IMR-90 (cell line): ENCODE data around the gene PPP1R37. TPM values are rescaled to one million over a fixed set of nuclear protein-coding genes. Genes with fewer than 3 reads are reported as not detected.
A peak's percentile ranks its signal among the peaks of the same experiment; 100 is the strongest.

Experiments
- ATAC-seq: fragments of 200-7000 bp; cut with Tn5 transposase; 2 replicates; pipeline ENCODE4 v1.9.1; 2020; ENCODE audit warnings: low read depth, mild to moderate bottlenecking, moderate library complexity
- BruUV-seq: library from RNA; stranded (reverse); fragments of 400-500 nt; replicated peaks from 2 replicates; lab custom pipeline; 2021; lab: Mats Ljungman, UMichigan
- CTCF ChIA-PET: fragments of 300-600 bp; formaldehyde crosslinking; extraction: SDS; loops from one replicate; lab custom pipeline; 2021; ENCODE audit warnings: antibody characterized with exemption; lab: Yijun Ruan, JAX
- POLR2A ChIA-PET: fragments of 300-600 bp; sonication (Branson Sonifier 250); formaldehyde crosslinking; loops from one replicate; lab custom pipeline; 2022; ENCODE audit warnings: antibody characterized with exemption; ENCODE audit not compliant: unreplicated experiment; lab: Charles Lee
- DNase-seq: peaks from one replicate; pipeline ENCODE4 v3.0.0; 2013
- H2AFZ ChIP-seq: replicated peaks from 2 replicates; pipeline ENCODE3; 2013; ENCODE audit warnings: low read length, mild to moderate bottlenecking; ENCODE audit not compliant: poor library complexity
- H2AK5ac ChIP-seq: 2 replicates; pipeline ENCODE4 v1.6.1; 2013; ENCODE audit warnings: low read depth, low read length, inconsistent platforms
- H2AK9ac ChIP-seq: replicated peaks from 2 replicates; pipeline ENCODE3; 2013; ENCODE audit warnings: mild to moderate bottlenecking, low read depth, low read length, moderate library complexity; ENCODE audit not compliant: poor library complexity
- H2BK120ac ChIP-seq: 2 replicates; pipeline ENCODE4 v1.6.1; 2013; ENCODE audit warnings: low read depth, low read length, inconsistent platforms
- H2BK15ac ChIP-seq: 3 replicates; pipeline ENCODE4 v1.6.1; 2013; ENCODE audit warnings: low read depth, low read length, inconsistent platforms
- H2BK20ac ChIP-seq: 2 replicates; pipeline ENCODE4 v1.6.1; 2013; ENCODE audit warnings: low read depth, mild to moderate bottlenecking, inconsistent platforms, low read length, moderate library complexity
- H2BK5ac ChIP-seq: 2 replicates; pipeline ENCODE4 v1.6.1; 2013; ENCODE audit warnings: mild to moderate bottlenecking, low read depth, low read length, inconsistent platforms; ENCODE audit not compliant: poor library complexity, severe bottlenecking
- H3K14ac ChIP-seq: replicated peaks from 2 replicates; pipeline ENCODE4 v1.6.1; 2013; ENCODE audit warnings: low read depth, low read length, inconsistent platforms
- H3K18ac ChIP-seq: 2 replicates; pipeline ENCODE4 v1.6.1; 2013; ENCODE audit warnings: low read depth, low read length, control low read depth
- H3K23ac ChIP-seq: 2 replicates; pipeline ENCODE4 v1.6.1; 2013; ENCODE audit warnings: low read depth, low read length, inconsistent platforms
- H3K27ac ChIP-seq: 2 replicates; pipeline ENCODE4 v1.5.1; 2013; ENCODE audit warnings: mild to moderate bottlenecking, control low read depth, low read length; ENCODE audit not compliant: insufficient read depth
- H3K27me3 ChIP-seq: 2 replicates; pipeline ENCODE4 v1.6.1; 2013; ENCODE audit warnings: low read length; ENCODE audit not compliant: control insufficient read depth, insufficient read depth
- H3K36me3 ChIP-seq: 2 replicates; pipeline ENCODE4 v1.6.1; 2013; ENCODE audit warnings: low read length, mixed read lengths; ENCODE audit not compliant: control insufficient read depth, insufficient read depth
- H3K4ac ChIP-seq: 2 replicates; pipeline ENCODE4 v1.6.1; 2013; ENCODE audit warnings: low read depth, low read length, inconsistent platforms
- H3K4me1 ChIP-seq: 2 replicates; pipeline ENCODE4 v1.6.1; 2013; ENCODE audit warnings: low read length, mixed read lengths; ENCODE audit not compliant: control insufficient read depth, insufficient read depth
- H3K4me2 ChIP-seq: 2 replicates; pipeline ENCODE4 v1.6.1; 2013; ENCODE audit warnings: low read depth, mild to moderate bottlenecking, control low read depth, low read length, moderate library complexity
- H3K4me3 ChIP-seq: 2 replicates; pipeline ENCODE4 v1.5.1; 2013; ENCODE audit warnings: low read depth, mild to moderate bottlenecking, control low read depth, low read length, moderate library complexity; ENCODE audit not compliant: insufficient read depth
- H3K56ac ChIP-seq: 2 replicates; pipeline ENCODE4 v1.6.1; 2013; ENCODE audit warnings: low read length, inconsistent platforms; ENCODE audit not compliant: insufficient read depth; ENCODE audit errors: extremely low read depth
- H3K79me1 ChIP-seq, 2 experiments: 2 replicates each; pipeline ENCODE4 v1.6.1; 2013; ENCODE audit warnings: low read length in 2 of 2, inconsistent platforms in 1 of 2, low read depth in 1 of 2
- H3K9ac ChIP-seq: 2 replicates; pipeline ENCODE4 v1.6.1; 2013; ENCODE audit warnings: low read depth, low read length, control low read depth
- H3K9me1 ChIP-seq: 2 replicates; pipeline ENCODE4 v1.6.1; 2013; ENCODE audit warnings: low read length, inconsistent platforms; ENCODE audit not compliant: insufficient read depth
- H3K9me3 ChIP-seq: 2 replicates; pipeline ENCODE4 v1.6.1; 2013; ENCODE audit warnings: low read length; ENCODE audit not compliant: control insufficient read depth, insufficient read depth
- H4K20me1 ChIP-seq: 2 replicates; pipeline ENCODE4 v1.6.1; 2013; ENCODE audit warnings: low read length, inconsistent platforms; ENCODE audit not compliant: insufficient read depth
- H4K5ac ChIP-seq: 2 replicates; pipeline ENCODE4 v1.6.1; 2013; ENCODE audit warnings: mild to moderate bottlenecking, low read depth, low read length, control low read depth
- H4K8ac ChIP-seq, 2 experiments: 2 replicates each; pipeline ENCODE4 v1.6.1; 2013; ENCODE audit warnings: low read depth in 2 of 2, low read length in 2 of 2, control low read depth in 1 of 2, inconsistent platforms in 1 of 2
- H4K91ac ChIP-seq: 2 replicates; pipeline ENCODE4 v1.6.1; 2013; ENCODE audit warnings: low read depth, low read length, inconsistent platforms; ENCODE audit not compliant: insufficient read depth
- BHLHE40 ChIP-seq: fragments of 150-350 bp; IDR thresholded peaks from 2 replicates; pipeline ENCODE4 v1.6.1; 2016; ENCODE audit warnings: mild to moderate bottlenecking, low read depth, low read length
- CEBPB ChIP-seq: IDR thresholded peaks from 2 replicates; pipeline ENCODE4 v1.6.1; 2012; ENCODE audit warnings: low read depth, low read length, improper control_type of control experiment
- CHD1 ChIP-seq: IDR thresholded peaks from 2 replicates; pipeline ENCODE4 v1.6.1; 2012; ENCODE audit warnings: low read depth, low read length, improper control_type of control experiment
- FOS ChIP-seq: fragments of 150-350 bp; IDR thresholded peaks from 2 replicates; pipeline ENCODE4 v1.6.1; 2016; ENCODE audit warnings: low read depth, low read length
- MAFK ChIP-seq: IDR thresholded peaks from 2 replicates; pipeline ENCODE4 v1.6.1; 2012; ENCODE audit warnings: low read depth, low read length, improper control_type of control experiment
- MAZ ChIP-seq: IDR thresholded peaks from 2 replicates; pipeline ENCODE4 v1.6.1; 2012; ENCODE audit warnings: low read depth, mild to moderate bottlenecking, low read length, improper control_type of control experiment, moderate library complexity, borderline replicate concordance
- MXI1 ChIP-seq: IDR thresholded peaks from 2 replicates; pipeline ENCODE4 v1.6.1; 2012; ENCODE audit warnings: low read depth, mild to moderate bottlenecking, low read length, moderate library complexity, borderline replicate concordance
- NFE2L2 ChIP-seq: fragments of 150-350 bp; IDR thresholded peaks from 2 replicates; pipeline ENCODE4 v1.6.1; 2016; ENCODE audit warnings: low read depth, mild to moderate bottlenecking, low read length
- POLR2A ChIP-seq: IDR thresholded peaks from 2 replicates; pipeline ENCODE4 v1.6.1; 2012; ENCODE audit warnings: mild to moderate bottlenecking, low read depth, low read length
- RAD21 ChIP-seq: IDR thresholded peaks from 2 replicates; pipeline ENCODE4 v1.6.1; 2012; ENCODE audit warnings: low read length, improper control_type of control experiment
- RCOR1 ChIP-seq: IDR thresholded peaks from 2 replicates; pipeline ENCODE4 v1.6.1; 2012; ENCODE audit warnings: mild to moderate bottlenecking, low read length, improper control_type of control experiment; ENCODE audit not compliant: insufficient replicate concordance
- RFX5 ChIP-seq: IDR thresholded peaks from 2 replicates; pipeline ENCODE4 v1.8.0; 2012; ENCODE audit warnings: low read depth, mild to moderate bottlenecking, low read length, moderate library complexity
- SMC3 ChIP-seq: fragments of 150-350 bp; IDR thresholded peaks from 2 replicates; pipeline ENCODE4 v1.6.1; 2016; ENCODE audit warnings: low read depth, mild to moderate bottlenecking, antibody characterized with exemption, low read length, moderate library complexity
- WGBS, 2 experiments: methylation state at CpG; one replicate each; pipeline versions ENCODE4 v1.1.5 to v1.1.7; 2013; ENCODE audit warnings: missing lambda C conversion rate in 2 of 2; ENCODE audit not compliant: insufficient read length in 1 of 2; ENCODE audit errors: extremely low coverage in 2 of 2; 5-methylcytosine and 5-hydroxymethylcytosine counted together
- dilution Hi-C: fragments of 300-500 bp; cut with HindIII; formaldehyde crosslinking; loops from one replicate; pipeline ENCODE4 v1.14.3; 2018; ENCODE audit warnings: low sequenced_read_pairs; ENCODE audit not compliant: unreplicated experiment
- in situ Hi-C: fragments of 300-500 bp; cut with MboI; formaldehyde crosslinking; loops from 3 replicates; pipeline ENCODE4 v1.14.3; 2019; ENCODE audit warnings: low sequenced_read_pairs, inconsistent platforms, mixed read lengths
- intact Hi-C: fragments of 100-400 bp; cut with micrococcal nuclease; formaldehyde crosslinking; loops from 2 replicates; pipeline ENCODE4 v1.10.0; 2022
- polyA plus RNA-seq, 3 experiments: library from polyadenylated mRNA; depleted of rRNA; stranded (reverse); fragments of >200 nt; gene quantifications; 2 replicates each; pipeline ENCODE4 v1.2.3, GENCODE V29; 2012; ENCODE audit warnings: low replicate concordance in 1 of 3
- total RNA-seq: library from RNA; depleted of rRNA; stranded (reverse); fragments of >200 nt; gene quantifications from 2 replicates; pipeline ENCODE4 v1.2.3, GENCODE V29; 2012
- TF ChIP-seq, protein P1 (sequence below): fragments of 150-350 bp; IDR thresholded peaks from 2 replicates; pipeline ENCODE4 v1.6.1; 2017; ENCODE audit warnings: mild to moderate bottlenecking, antibody characterized with exemption, low read length, low read depth
- TF ChIP-seq, protein P2 (sequence below): fragments of 150-350 bp; IDR thresholded peaks from 2 replicates; pipeline ENCODE4 v1.6.1; 2016; ENCODE audit warnings: low read depth, mild to moderate bottlenecking, low read length, moderate library complexity, borderline replicate concordance
- TF ChIP-seq, protein P3 (sequence below): conservative IDR thresholded peaks from 2 replicates; pipeline ENCODE4 v1.5.1; 2012; ENCODE audit warnings: mild to moderate bottlenecking, low read depth, low read length, improper control_type of control experiment

Gene PPP1R37
- total and polyA plus RNA-seq, 2 of the 4 experiments (the other 2 are of a cell fraction): 13.1 to 18.5 TPM

DNA sequence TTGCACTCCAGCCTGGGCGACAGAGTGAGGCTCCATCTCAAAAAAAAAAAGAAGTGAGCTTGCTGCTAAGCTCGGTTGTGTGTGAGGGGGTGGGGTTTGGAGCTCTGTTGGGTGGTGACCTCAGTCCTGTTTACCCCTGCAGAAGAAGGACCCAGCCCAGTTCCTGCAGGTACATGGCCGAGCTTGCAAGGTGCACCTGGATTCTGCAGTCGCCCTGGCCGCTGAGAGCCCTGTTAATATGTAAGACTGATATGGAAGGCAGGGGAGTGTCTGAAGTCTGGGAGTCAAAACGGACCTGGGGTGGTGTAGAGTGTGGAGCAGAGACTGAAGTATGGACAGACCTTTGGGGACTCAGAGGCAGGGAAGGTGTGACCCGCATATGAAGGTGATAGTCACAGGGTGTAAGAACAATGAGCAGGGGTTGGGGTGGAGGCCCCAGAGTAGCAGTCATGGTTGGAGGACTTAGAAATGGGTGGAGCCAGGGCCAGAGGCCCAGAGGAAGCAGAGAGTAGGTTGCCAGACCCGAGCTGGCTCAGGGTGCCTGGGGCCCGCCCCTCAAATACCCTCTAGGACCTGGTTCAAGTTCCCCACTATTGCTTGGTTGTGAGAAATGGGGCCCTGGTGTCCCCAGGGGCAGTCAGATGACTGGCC, 40.9 kb upstream of the PPP1R37 start:
- H3K14ac ChIP-seq: no peak overlapping the region
- CTCF ChIA-PET: no interaction called here

More for the DNA sequence above, 40.9 kb upstream of the PPP1R37 start:
- 92% methylated on average over 5 of the region's 9 CpGs; no CpG with 5 or more reads in 1 of the 2 experiments for WGBS, 2 experiments
- Histone ChIP-seq H2BK15ac (no peak overlapping the region), H3K4me1 (peaks cover 2% of the 10 kb centered on the region; the same call in 1 of the 2 replicates), H2BK5ac (no peak overlapping the region), H3K9me3 (no peaks in the 10 kb centered on the region), H3K18ac (no peak overlapping the region), H3K23ac (no peak overlapping the region), H3K9me1 (peaks cover 10% of the 10 kb centered on the region; the same call in 1 of the 2 replicates), H2BK20ac (no peak overlapping the region), H2AK5ac (no peak overlapping the region), H4K20me1 (peaks cover 68% of the 10 kb centered on the region), H4K91ac (no peak overlapping the region), H3K4me2 (no peak overlapping the region), H3K27me3 (no peaks in the 10 kb centered on the region), H3K56ac (no peak overlapping the region), H2AFZ (peak overlapping the region; percentile 0), H4K8ac (no peak overlapping the region), H3K79me1 (peaks cover 25 to 55% of the 10 kb centered on the region in 2 experiments), H2AK9ac (no peak overlapping the region), H4K5ac (no peak overlapping the region), H3K27ac (no peak overlapping the region), H3K36me3 (peaks cover 48% of the 10 kb centered on the region), H3K4me3 (no peak overlapping the region), H2BK120ac (no peak overlapping the region), H3K9ac (no peak overlapping the region), H3K4ac (no peak overlapping the region)
- in situ Hi-C loops (no loop called here), dilution Hi-C loops (no loop called here), intact Hi-C loops (no loop called here)
- TF ChIP-seq POLR2A (no peak), NFE2L2 (no peak), RCOR1 (no peak), MXI1 (no peak), BHLHE40 (no peak), RFX5 (no peak), MAFK (no peak), SMC3 (no peak), CEBPB (no peak), FOS (no peak), RAD21 (no peak), MAZ (no peak), CHD1 (no peak)
- TF ChIP-seq, protein P1, sequence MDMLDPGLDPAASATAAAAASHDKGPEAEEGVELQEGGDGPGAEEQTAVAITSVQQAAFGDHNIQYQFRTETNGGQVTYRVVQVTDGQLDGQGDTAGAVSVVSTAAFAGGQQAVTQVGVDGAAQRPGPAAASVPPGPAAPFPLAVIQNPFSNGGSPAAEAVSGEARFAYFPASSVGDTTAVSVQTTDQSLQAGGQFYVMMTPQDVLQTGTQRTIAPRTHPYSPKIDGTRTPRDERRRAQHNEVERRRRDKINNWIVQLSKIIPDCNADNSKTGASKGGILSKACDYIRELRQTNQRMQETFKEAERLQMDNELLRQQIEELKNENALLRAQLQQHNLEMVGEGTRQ: no peak
- TF ChIP-seq, protein P2, sequence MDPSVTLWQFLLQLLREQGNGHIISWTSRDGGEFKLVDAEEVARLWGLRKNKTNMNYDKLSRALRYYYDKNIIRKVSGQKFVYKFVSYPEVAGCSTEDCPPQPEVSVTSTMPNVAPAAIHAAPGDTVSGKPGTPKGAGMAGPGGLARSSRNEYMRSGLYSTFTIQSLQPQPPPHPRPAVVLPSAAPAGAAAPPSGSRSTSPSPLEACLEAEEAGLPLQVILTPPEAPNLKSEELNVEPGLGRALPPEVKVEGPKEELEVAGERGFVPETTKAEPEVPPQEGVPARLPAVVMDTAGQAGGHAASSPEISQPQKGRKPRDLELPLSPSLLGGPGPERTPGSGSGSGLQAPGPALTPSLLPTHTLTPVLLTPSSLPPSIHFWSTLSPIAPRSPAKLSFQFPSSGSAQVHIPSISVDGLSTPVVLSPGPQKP: no peak
- TF ChIP-seq, protein P3, sequence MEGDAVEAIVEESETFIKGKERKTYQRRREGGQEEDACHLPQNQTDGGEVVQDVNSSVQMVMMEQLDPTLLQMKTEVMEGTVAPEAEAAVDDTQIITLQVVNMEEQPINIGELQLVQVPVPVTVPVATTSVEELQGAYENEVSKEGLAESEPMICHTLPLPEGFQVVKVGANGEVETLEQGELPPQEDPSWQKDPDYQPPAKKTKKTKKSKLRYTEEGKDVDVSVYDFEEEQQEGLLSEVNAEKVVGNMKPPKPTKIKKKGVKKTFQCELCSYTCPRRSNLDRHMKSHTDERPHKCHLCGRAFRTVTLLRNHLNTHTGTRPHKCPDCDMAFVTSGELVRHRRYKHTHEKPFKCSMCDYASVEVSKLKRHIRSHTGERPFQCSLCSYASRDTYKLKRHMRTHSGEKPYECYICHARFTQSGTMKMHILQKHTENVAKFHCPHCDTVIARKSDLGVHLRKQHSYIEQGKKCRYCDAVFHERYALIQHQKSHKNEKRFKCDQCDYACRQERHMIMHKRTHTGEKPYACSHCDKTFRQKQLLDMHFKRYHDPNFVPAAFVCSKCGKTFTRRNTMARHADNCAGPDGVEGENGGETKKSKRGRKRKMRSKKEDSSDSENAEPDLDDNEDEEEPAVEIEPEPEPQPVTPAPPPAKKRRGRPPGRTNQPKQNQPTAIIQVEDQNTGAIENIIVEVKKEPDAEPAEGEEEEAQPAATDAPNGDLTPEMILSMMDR: no peak
- POLR2A ChIA-PET: no interaction called here
- DNase-seq (no peak), ATAC-seq (no peak)
- BruUV-seq: no TSS peak
